Measurements from ENCODE around the gene S100G. TPM values are rescaled to one million over a fixed set of nuclear protein-coding genes. Genes with fewer than 3 reads are reported as not detected.
"Not testable (repeated sequence)": the region's sequence is repeated elsewhere in the genome, so short reads cannot be mapped to it uniquely, and the experiment has no call there.

The S100G gene
- total RNA-seq = not detected in 2 replicates

GRCh38 chrX:16649858-16650257 lies at the start of gene S100G:
TSS of gene S100G (plus strand) at chrX:16650158. CDS start at chrX:16651007, 849 bp downstream.
- intact Hi-C loops (cut with micrococcal nuclease) = no loop called here

- intact Hi-C loops (cut with micrococcal nuclease) = no loop called here
Observed at GRCh38 chrX:16601885-16602284, 48.1 kb upstream of the S100G start.

GRCh38 chrX:16603235-16603634 lies 46.7 kb upstream of the S100G start:
- intact Hi-C loops (cut with micrococcal nuclease) = not testable (repeated sequence)

GRCh38 chrX:16603822-16604221 lies 46.1 kb upstream of the S100G start:
- intact Hi-C loops (cut with micrococcal nuclease) = no loop called here

GRCh38 chrX:16604337-16604736 lies 45.6 kb upstream of the S100G start:
- intact Hi-C loops (cut with micrococcal nuclease) = no loop called here

GRCh38 chrX:16606142-16606720 lies 43.7 kb upstream of the S100G start:
- intact Hi-C loops (cut with micrococcal nuclease) = no loop called here

GRCh38 chrX:16610121-16610621 lies 39.8 kb upstream of the S100G start:
- intact Hi-C loops (cut with micrococcal nuclease) = no loop called here

- intact Hi-C loops (cut with micrococcal nuclease) = not testable (repeated sequence)
Observed at GRCh38 chrX:16610654-16611053, 39.3 kb upstream of the S100G start.

- intact Hi-C loops (cut with micrococcal nuclease) = no loop called here
Observed at GRCh38 chrX:16612257-16612897, 37.6 kb upstream of the S100G start.

- intact Hi-C loops (cut with micrococcal nuclease) = no loop called here
Observed at GRCh38 chrX:16617382-16617781, 32.6 kb upstream of the S100G start.

- intact Hi-C loops (cut with micrococcal nuclease) = no loop called here
Observed at GRCh38 chrX:16618422-16618821, 31.5 kb upstream of the S100G start.

- intact Hi-C loops (cut with micrococcal nuclease) = no loop called here
Observed at GRCh38 chrX:16619024-16619423, 30.9 kb upstream of the S100G start.

- intact Hi-C loops (cut with micrococcal nuclease) = not testable (repeated sequence)
Observed at GRCh38 chrX:16628511-16628910, 21.4 kb upstream of the S100G start.

- intact Hi-C loops (cut with micrococcal nuclease) = no loop called here
Observed at GRCh38 chrX:16628946-16629595, 20.9 kb upstream of the S100G start.

GRCh38 chrX:16629909-16630308 lies 20.0 kb upstream of the S100G start:
- intact Hi-C loops (cut with micrococcal nuclease) = no loop called here

- intact Hi-C loops (cut with micrococcal nuclease) = no loop called here
Observed at GRCh38 chrX:16633754-16634153, 16.2 kb upstream of the S100G start.

- intact Hi-C loops (cut with micrococcal nuclease) = no loop called here
Observed at GRCh38 chrX:16635040-16635439, 14.9 kb upstream of the S100G start.

- intact Hi-C loops (cut with micrococcal nuclease) = no loop called here
Observed at GRCh38 chrX:16635596-16635995, 14.4 kb upstream of the S100G start.

GRCh38 chrX:16638533-16638932 lies 11.4 kb upstream of the S100G start:
- intact Hi-C loops (cut with micrococcal nuclease) = no loop called here

GRCh38 chrX:16639966-16640365 lies 10.0 kb upstream of the S100G start:
- intact Hi-C loops (cut with micrococcal nuclease) = no loop called here

- intact Hi-C loops (cut with micrococcal nuclease) = no loop called here
Observed at GRCh38 chrX:16640823-16641222, 9.1 kb upstream of the S100G start.

GRCh38 chrX:16643176-16643575 lies 6.8 kb upstream of the S100G start:
- intact Hi-C loops (cut with micrococcal nuclease) = no loop called here

Data from T-helper 1 cell treated with Interleukin-12 subunit alpha and Interleukin-12 subunit beta and Interleukin-4 antibody, amounts not matched to agents 30 ng/mL and 1 ng/mL, for 36 hours (primary cell).